HG03108 (cell line): Measurements from ENCODE around the gene ANXA4.

Source experiments
- ATAC-seq: cut with Tn5 transposase; IDR thresholded peaks from one replicate; pipeline ENCODE4 v1.9.1; 2021; ENCODE audit warnings: moderate library complexity; ENCODE audit not compliant: unreplicated experiment

ANXA4 gene

DNA sequence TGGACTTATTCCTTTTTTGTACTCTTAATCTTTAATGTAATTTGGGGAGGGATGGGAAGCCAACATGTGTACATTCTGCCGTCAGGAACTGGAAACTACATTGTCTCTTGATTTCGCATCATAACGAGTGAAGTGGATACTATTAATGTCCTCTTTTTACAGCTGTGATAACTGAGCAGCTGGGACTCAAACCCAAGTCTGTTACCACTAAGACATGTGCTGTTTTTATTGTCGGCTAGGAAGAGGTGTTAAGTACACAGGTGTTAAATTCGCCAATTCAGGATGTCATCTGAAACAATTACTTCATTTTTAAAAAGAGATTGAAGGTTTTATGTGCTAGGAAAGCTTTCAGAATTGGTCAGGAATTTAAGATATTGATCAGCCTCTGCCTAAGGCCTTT, 94.4 kb downstream of the ANXA4 start:
- no peak for ATAC-seq

DNA sequence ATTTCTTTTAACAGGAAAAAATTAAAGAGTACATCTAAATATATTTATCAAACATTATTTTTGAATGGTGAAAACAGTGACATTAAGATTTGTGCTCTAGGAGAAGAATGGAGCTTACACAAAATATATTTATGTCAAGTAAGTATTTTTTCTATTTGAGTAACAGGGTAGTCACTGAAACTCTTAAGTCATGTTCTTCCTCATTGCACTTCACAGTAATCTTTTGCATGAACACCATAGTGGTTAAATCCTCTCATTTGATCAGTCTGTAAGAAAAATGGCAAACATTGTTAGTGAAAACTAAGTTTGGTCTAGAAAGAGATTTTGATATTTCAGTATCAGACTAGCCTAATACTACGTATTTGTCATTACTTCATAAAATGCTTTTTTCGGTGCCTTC, 95.6 kb downstream of the ANXA4 start:
- ATAC-seq: no peak

- ATAC-seq: no peak
These were observed 102.1 kb downstream of the ANXA4 start for GRCh38 chr2:69843993-69844392.

- no peak for ATAC-seq
These were observed 102.6 kb downstream of the ANXA4 start for GRCh38 chr2:69844560-69844959.

DNA sequence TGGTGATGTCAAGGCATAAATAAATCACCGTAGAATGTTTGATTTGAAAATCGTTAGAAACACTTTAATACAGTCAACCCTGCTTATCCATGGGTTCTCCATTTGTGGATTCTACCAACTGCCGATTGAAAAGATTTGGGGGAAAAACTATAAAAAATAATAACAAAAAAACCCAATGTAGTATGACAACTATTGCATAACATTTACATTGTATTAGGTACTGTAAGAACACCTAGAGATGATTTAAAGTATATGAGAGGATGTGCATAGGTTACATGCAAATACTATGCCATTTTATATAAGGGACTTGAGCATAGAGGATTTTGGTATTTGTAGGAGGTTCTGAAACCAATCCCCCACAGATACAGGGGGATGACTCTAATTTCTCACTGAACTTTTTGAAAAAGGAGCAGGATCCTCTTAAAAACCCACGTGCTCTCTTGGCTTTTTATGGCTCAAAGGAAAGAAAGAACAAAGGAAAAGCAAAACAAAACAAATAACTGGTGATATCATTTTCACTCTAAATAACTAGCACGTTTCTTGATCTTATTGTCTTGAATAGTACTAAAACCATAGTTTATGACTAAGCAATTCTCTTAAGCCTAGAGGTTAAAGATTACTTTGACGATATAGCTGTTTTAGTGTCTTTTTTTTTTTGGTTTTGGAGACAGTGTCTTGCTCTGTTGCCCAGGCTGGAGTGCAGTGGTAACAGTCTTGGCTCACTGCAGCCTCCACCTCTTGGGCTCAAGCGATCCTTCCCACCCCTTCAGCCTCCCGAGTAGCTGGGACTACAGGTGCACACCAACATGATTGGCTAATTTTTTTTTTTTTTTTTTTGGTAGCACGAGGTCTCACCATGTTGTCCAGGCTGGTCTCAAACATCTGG, 104.5 kb downstream of the ANXA4 start:
- ATAC-seq: no peak

DNA sequence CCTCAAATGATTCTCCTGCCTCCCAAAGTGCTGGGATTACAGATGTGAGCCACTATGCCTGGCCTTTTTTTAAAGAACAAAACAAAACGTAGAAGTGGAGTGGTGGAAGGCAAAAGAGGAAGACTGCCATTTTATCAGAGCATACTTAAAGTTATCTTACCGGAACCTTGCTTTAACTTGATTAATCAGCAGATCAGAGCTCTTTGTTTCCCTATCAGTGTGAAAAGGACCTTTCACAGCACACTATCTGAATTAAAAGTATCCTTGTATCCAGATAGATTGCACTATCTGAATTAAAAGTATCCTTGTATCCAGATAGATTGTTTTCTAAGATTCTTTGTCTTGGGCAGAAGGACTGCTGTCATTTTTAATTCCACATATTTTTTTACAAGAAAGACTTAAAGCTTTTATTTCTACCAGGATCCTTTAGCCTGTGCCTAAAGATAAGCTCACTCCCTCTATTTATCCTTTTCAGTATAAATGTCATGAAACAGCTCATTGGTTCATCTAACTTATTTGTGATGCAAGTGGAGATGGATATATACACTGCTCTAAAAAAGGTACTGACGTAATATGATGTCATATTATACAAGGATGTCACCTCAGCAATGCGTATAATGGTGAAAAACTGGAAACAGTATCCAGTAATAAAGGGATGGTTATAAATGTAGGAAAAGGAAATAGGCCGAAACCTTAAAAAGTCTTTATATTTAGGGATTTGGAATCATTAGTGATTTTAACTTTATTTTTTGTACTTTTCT, 105.3 kb downstream of the ANXA4 start:
- no peak for ATAC-seq

DNA sequence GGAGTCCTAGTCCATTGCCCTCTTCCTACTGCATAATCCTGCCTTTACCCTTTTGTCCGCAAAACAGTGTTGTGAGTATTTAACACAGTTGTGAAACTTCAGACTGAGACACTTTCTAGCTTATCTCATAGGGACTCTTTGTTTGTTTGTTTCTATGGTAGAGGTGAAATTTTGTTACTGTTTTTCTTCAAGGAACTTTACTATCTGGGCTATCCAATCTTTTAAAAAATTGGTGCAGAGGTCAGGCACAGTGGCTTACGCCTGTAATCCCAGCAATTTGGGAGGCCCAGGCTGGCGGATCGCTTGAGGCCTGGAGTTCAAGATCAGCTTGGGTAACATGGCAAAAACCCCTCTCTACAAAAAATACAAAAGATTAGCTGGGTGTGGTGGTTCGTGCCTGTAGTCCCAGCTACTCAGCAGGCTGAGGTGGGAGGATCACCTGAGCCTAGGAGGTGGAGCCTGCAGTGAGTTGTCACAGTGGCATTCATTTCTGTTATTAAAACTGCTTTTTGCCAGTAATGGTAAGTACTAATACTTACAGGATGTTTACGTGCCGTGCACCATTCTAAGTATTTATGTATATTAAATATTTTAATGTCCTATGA, 106.4 kb downstream of the ANXA4 start:
- no peak for ATAC-seq

DNA sequence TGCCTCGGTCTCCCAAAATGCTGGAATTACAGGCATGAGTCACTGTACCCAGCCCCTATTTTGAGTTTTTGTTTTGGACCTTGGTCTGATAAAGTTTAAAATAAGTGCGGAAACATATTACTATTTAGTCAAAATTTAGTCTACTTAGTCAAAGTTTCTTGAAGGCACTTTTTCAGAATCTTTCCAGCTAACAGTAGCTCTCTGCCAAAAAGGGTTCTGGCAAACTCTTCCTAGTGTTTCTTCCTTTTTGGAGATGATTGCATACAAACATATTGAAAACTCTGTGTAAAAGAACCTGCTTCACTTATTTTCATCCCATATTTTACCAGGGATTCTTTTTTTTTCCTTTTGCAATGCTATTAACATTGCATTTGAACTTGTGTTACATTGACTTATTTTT, 116.3 kb downstream of the ANXA4 start:
- no peak for ATAC-seq

- no peak for ATAC-seq
These were observed 121.4 kb downstream of the ANXA4 start for GRCh38 chr2:69863298-69863697.
